ENCODE data around the gene CPSF4L.

DNA sequence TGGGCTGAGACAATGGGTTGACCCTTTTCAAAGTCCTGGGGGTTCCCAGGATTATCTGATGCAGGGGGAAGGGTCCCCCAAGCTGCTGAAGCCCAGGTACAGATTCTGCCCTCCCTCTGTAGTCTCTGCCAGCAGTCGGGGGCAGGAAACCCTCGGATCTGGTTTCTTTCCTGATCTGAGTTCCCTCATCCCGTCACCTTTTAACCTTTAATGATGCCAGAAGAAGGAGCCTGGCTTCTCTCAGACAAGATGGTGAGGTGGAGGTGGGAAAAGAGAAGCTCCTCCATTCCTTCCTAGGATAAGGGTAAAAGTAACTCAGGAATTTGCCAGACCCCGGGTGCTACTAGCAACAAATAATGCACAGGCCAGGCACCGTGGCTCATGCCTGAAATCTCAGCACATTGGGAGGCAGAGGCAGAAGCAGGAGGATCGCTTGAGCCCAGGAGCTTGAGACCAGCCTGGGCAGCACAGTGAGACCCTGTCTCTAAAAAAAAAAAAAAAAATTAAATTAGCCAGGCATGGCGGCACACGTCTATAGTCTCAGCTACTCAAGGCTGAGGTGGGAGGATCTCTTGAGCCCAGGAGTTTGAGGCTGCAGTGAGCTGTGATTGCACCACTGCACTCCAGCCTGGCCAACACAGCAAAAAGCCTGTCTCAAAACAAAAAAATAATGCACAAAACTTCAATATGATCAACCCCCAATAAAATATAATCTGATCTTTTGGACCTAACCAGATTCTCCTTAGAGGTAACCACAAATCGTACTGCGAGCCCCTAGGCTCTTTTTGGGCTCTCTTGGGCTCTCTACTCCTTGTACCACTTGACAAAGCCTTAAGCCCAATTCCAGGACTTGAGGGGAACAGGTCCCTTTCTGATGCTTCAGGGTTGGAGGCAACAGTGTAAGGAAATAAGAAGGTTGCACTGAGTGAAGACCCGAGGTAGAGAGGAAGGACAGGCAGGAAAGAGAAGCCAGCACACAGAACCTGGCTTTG lies 44.5 kb upstream of the CPSF4L start:
- TF ChIP-seq, protein P1, sequence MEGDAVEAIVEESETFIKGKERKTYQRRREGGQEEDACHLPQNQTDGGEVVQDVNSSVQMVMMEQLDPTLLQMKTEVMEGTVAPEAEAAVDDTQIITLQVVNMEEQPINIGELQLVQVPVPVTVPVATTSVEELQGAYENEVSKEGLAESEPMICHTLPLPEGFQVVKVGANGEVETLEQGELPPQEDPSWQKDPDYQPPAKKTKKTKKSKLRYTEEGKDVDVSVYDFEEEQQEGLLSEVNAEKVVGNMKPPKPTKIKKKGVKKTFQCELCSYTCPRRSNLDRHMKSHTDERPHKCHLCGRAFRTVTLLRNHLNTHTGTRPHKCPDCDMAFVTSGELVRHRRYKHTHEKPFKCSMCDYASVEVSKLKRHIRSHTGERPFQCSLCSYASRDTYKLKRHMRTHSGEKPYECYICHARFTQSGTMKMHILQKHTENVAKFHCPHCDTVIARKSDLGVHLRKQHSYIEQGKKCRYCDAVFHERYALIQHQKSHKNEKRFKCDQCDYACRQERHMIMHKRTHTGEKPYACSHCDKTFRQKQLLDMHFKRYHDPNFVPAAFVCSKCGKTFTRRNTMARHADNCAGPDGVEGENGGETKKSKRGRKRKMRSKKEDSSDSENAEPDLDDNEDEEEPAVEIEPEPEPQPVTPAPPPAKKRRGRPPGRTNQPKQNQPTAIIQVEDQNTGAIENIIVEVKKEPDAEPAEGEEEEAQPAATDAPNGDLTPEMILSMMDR (IDR thresholded peaks at IDR 0.05; ENCODE audit: extremely low read depth in 1 of 2, insufficient read depth in 1 of 2, low read depth in 1 of 2, low read length in 2 of 2) = no peak
- TF ChIP-seq JUN (IDR thresholded peaks at IDR 0.05; ENCODE audit: borderline replicate concordance, insufficient read depth, insufficient read length, low read depth) = no peak
- no peak for TF ChIP-seq GATA2 (IDR thresholded peaks at IDR 0.05; ENCODE audit: insufficient read depth, insufficient read length, low read depth, low read length)
- no peak for TF ChIP-seq EZH2 (IDR thresholded peaks at IDR 0.05; ENCODE audit: borderline replicate concordance, low read depth, low read length, severe bottlenecking)
- TF ChIP-seq, protein P2, sequence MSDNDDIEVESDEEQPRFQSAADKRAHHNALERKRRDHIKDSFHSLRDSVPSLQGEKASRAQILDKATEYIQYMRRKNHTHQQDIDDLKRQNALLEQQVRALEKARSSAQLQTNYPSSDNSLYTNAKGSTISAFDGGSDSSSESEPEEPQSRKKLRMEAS (IDR thresholded peaks at IDR 0.05; ENCODE audit: insufficient read depth, insufficient read length) = no peak
- no peak for TF ChIP-seq POLR2A (IDR thresholded peaks at IDR 0.05; ENCODE audit: low read depth, low read length)

All from endothelial cell of umbilical vein (primary cell).